HG02885 (cell line): Measurements from ENCODE around the gene ADGRB2.

ENCODE experiments used
- ATAC-seq: cut with Tn5 transposase; IDR thresholded peaks from one replicate; pipeline ENCODE4 v1.9.1; 2021; ENCODE audit warnings: mild to moderate bottlenecking; ENCODE audit not compliant: unreplicated experiment, poor library complexity

ADGRB2 gene

GRCh38 chr1:31764312-31765040, at the start of gene ADGRB2:
Gene ADGRB2 (minus strand): TSS chr1:31764340. CDS start chr1:31757221, 7,119 bp downstream.
- no peak for ATAC-seq

- no peak for ATAC-seq
Observed at GRCh38 chr1:31812158-31812829, 48.2 kb upstream of the ADGRB2 start.

- no peak for ATAC-seq
Observed at GRCh38 chr1:31811605-31812004, 47.5 kb upstream of the ADGRB2 start.

DNA sequence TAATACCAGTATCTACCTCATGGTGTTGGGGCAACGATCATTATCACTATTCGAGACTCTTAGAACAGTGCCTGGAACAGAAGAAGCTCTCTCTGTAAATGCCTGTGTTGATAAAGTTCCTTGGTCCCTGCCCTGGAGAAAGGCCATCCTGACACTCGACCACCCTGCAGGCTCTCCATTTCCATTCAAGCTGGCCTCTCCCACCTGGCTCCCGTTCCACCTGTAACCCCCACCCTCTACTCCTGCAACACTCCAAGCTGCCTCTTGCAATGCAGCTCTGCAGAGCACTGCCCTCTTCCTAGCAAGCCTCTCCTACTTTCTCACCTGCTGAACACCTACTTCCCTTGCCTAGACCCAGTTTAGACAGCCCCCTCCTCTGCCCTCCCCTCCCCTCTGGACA, 45.6 kb upstream of the ADGRB2 start:
- ATAC-seq: no peak

GRCh38 chr1:31807273-31808048, 43.3 kb upstream of the ADGRB2 start:
- no peak for ATAC-seq

DNA sequence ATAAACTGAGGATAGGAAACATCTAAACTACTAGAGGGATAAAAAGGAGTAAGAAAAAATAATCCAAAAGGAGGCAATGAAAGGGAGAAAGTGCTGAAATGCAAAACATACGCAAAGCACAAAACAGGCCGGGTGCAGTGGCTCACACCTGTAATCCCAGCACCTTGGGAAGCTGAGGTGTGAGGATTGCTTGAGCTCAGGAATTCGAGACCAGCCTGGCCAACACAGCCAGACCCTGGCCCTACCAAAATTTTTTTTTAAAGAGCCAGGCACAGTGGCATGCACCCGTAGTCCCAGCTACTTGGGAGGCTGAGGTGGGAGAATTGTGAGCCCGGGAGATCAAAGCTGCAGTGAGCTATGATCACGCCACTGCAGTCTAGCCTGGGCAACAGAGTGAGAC, 41.2 kb upstream of the ADGRB2 start:
- ATAC-seq: no peak

DNA sequence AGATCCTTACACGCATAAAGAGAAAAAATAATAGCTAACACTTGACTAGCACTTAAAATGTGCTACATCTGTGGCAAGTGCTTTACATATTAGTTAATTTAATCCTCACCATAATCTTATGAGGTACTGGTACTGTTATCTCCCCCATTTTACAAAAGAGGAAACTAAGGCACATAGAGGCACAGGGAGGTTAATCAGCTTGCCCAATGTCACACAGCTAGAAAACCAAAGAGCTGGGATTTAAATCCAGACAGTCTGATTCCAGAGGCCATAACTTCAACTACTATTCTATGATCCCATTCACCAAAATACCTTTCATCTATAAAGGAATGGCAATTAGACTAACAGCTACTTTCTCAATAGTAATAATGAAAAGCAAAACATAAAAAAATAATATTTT, 40.0 kb upstream of the ADGRB2 start:
- no peak for ATAC-seq

DNA sequence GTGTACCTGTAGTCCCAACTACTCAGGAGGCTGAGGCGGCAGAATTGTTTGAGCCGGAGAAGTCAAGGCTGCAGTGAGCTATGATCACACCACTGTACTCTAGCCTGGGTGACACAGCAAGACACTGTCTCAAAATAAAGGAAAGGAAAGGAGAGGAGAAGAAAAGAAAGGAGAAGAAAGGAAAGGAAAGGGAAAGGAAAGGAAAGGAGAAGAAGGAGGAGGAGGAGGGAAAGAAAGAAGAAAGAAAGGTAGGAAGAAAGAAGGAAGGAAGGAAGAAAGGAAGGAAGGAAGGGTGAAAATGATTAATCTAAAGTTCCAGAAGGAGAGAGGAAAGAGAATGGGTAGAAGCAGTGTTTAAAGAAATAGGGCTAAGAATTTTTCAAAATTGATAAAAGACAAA, 39.5 kb upstream of the ADGRB2 start:
- ATAC-seq: no peak

DNA sequence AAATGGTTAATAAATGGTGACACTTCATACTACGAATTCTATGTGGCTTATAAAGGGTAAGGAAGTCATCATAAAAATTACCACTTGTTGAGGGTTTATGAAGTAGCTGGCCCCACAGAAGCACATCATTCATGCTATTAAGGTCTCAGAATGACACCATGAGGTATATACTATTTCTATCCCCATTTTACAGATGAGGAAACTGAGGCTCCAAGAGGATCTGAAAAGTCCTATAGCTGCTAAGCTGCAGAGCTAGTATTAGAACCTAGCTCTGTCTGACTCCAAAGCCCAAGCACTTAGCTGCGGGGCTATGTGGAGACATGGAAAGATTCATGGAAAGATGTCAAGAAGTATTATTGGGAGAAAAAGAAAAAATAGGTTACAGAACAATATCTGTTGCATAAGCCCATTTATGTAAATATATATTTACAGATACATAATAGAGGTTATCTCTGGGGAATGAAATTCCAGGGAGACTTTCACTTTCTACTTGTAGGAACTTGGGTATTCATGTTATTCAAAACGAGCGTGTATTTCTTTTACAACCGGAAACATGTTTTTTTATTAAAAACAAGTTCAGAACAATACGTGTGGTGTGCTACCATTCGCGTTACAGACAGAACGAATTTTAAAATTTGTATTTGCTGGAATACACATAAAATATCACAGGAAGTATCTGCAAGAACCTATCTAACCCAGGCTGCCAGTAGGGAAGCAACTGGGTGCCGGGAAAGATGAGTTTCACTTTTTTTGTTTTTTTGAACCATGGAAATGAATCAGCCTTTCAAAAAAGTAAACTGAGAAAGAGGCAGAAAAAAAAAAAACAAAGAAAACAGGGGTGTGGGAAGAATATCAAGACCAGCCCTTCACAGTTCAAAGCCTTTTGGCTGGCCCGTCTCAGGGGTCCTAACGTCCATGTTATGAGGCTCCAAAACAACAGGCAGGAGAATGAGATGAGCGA, 38.3 kb upstream of the ADGRB2 start:
- ATAC-seq: no peak

GRCh38 chr1:31801458-31801857, 37.3 kb upstream of the ADGRB2 start:
- no peak for ATAC-seq

DNA sequence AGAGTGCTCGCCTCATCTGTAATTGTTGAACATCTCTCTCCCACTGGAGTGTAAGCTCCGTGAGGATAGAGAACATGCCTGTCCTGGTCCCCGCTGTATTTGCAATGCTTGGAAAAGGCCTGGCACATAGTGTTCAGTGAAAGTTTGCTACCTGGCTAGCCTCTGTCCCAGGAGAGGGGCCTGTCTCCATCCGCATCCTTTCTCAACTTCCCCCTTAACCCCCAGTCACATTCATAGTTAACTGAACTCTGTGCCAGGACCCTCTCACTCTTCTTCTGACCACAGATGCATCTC, 36.5 kb upstream of the ADGRB2 start:
- no peak for ATAC-seq

GRCh38 chr1:31799895-31800673, 35.9 kb upstream of the ADGRB2 start:
- no peak for ATAC-seq

GRCh38 chr1:31799196-31799894, 35.2 kb upstream of the ADGRB2 start:
- ATAC-seq: no peak

DNA sequence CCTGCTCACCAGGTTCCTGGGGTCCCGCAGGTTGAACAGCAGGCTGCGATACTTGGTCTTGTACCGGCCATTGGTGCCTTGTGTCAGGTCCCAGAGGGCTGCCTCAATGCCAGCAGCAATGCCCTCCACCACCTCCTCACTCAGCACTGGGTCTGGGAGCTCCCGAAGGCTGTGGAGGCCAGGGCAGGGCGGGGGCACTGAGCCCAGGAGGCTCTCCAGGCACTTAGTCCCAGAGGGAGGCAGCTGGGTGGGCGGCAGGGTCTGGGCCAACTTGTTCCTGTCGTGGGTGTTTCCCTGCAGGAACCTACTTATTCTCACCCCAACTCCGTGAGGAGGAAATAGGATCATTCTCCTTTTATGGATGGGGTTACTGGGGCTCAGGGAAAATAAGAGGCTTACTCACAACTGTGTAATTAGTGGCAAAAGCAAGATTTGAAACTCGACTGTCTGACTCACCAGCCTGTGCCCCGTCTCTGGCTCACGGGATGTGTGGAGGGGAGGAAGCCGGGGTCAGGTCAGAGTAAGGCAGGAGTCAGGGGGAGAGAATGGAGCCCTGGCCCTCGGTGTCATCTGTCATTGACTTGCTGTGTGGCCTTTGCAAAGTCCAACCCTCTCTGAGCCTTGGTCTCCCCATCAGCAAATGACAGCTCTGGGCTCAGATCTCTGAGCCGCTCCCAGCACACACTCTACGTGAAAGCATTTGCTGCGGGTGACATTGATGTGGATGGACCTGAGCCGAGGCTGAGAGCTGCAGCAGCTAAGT, 34.5 kb upstream of the ADGRB2 start:
- ATAC-seq: no peak

DNA sequence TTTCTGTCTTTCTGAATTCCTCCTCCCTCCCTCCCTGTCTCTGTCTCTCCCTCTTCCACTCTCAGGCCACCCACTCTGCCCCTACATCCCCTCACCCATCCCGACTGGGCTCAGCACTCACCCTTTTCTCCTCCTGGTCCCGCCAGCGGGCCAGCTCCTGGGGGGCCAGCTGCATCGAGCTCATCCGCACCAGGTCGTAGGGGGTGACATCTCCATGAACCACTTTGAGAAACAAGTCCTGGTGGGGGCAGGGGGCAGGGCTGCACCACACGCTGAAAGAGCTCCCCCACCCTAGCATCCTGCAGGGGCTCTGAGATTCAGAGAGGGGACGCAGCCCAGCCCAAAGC, 33.9 kb upstream of the ADGRB2 start:
- no peak for ATAC-seq

GRCh38 chr1:31797216-31797615, 33.1 kb upstream of the ADGRB2 start:
- no peak for ATAC-seq

DNA sequence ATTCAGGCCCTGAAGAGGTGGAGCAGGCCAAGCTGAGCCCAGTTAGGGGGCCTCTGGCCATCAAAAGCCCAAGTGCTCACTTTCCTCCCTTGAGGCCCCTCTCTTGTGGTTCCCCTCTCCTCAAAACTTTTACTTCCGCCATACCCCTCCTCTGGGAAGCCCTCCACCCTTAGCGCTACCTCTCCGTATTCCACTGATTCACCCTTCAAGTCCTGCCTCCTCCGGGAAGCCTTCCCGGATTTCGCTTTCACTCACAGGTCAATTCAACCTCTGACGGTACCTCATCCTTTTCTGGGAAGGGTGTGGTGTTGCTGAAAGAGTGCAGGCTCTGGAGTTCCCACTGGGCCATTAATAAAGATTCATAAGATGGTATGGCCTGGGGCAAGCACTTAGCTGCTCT, 32.6 kb upstream of the ADGRB2 start:
- ATAC-seq: no peak

DNA sequence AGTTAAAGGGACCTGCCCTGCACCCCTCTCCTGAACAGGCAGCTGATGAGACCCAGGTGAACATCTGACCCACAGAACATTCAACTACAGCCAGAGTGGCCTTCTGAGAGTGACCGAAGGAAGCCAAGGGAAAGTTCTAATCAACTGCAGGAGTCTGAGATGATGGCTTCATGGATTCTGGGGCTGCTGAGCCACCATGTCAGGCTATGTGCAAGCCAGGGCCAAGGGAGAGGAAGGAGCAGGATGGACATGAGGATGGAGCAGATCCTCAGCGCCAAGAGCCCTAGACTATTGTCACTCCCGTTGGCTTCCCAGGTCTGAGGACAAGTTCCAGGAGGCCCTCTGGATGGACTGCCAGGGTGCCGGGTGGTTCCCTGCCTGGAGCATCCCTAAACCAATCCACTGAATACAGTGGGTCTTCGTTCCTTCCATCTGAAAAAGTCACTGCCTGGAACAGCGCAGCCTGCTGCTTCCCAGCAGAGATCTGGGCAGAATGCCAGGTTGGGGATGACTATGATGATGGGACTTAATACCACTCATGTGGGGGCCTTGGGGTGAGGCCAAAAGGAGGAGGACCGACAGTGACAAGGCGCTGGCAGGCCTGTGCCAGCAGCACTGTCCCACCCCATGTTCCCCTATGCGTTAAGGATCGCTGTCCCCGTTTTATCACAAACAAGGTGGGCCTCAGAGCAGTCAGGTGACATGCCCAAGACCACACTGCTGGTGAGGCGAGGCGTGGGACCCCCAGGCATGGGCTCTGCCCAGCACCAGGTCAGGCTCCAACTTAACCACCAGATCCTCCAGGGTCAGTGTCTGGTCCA, 31.9 kb upstream of the ADGRB2 start:
- no peak for ATAC-seq
